Testis (tissue), 3 donors: Measurements from ENCODE around the gene TAT. TPM values are rescaled to one million over a fixed set of nuclear protein-coding genes. Genes with fewer than 3 reads are reported as not detected.
"Not testable (repeated sequence)": the region's sequence is repeated elsewhere in the genome, so short reads cannot be mapped to it uniquely, and the experiment has no call there.

Experiments used
- DNase-seq: peaks from one replicate; pipeline ENCODE4 v3.0.0-alpha.2; 2019
- H3K27ac ChIP-seq, 2 donors: fragments of 200-600 bp; sonication (generic); one replicate each; pipeline ENCODE4 v1.5.1; 2019
- H3K27me3 ChIP-seq: fragments of 200-600 bp; sonication (generic); one replicate; pipeline ENCODE4 v1.5.1; 2019
- H3K36me3 ChIP-seq: fragments of 200-600 bp; sonication (generic); one replicate; pipeline ENCODE4 v1.5.1; 2017; ENCODE audit warnings: low read depth; ENCODE audit errors: missing control alignments
- H3K4me1 ChIP-seq: fragments of 200-600 bp; sonication (generic); one replicate; pipeline ENCODE4 v1.5.1; 2019
- H3K4me3 ChIP-seq, 2 donors: fragments of 200-600 bp; sonication (generic); one replicate each; pipeline ENCODE4 v1.5.1; 2017 to 2019
- H3K9me3 ChIP-seq: fragments of 200-600 bp; sonication (generic); one replicate; pipeline ENCODE4 v1.5.1; 2017
- CTCF ChIP-seq, 3 experiments: fragments of 450-650 bp in 2 of 3; fragments of 200-600 bp in 1 of 3; sonication (generic) in 1 of 3; IDR thresholded peaks; one replicate each; pipeline ENCODE4 v1.5.1; 2016 to 2019; ENCODE audit warnings: antibody characterized with exemption in 3 of 3, mild to moderate bottlenecking in 2 of 3, moderate library complexity in 1 of 3
- POLR2A ChIP-seq: fragments of 450-650 bp; IDR thresholded peaks from one replicate; pipeline ENCODE4 v1.6.1; 2017; ENCODE audit warnings: antibody characterized with exemption, mild to moderate bottlenecking, moderate library complexity
- WGBS, 2 donors: methylation state at CpG; one replicate each; pipeline ENCODE4 v1.1.5; 2018; 5-methylcytosine and 5-hydroxymethylcytosine counted together
- intact Hi-C: fragments of 100-400 bp; cut with DNase I; formaldehyde crosslinking; loops from one replicate; pipeline ENCODE4 v1.15.1; 2023; ENCODE audit warnings: low total_unique reads
- polyA plus RNA-seq: library from polyadenylated mRNA; stranded (reverse); fragments of 350-450 nt; fragmentation: Illumina TruSeq; extraction: RNeasy Lipid Tissue Mini Kit (QIAGEN cat#74804); gene quantifications from one replicate; pipeline ENCODE4 v1.2.3, GENCODE V29; 2014; ENCODE audit warnings: low read depth, low replicate concordance; ENCODE audit not compliant: insufficient read depth
- total RNA-seq, 2 donors: library from RNA; depleted of rRNA; stranded (reverse); fragments of >200 nt; gene quantifications; one replicate each; pipeline ENCODE4 v1.2.3, GENCODE V29; 2016

TAT gene
- total and polyA plus RNA-seq, 3 donors from 2014 or later = 1.5 to 2.9 (median 1.6) TPM

GRCh38 chr16:71593048-71593999 lies 16.4 kb upstream of the TAT start:
- Histone ChIP-seq H3K27ac (no peak overlapping the region), H3K36me3 (no peaks in the 10 kb centered on the region), H3K9me3 (no peaks in the 10 kb centered on the region), H3K4me1 (no peaks in the 10 kb centered on the region), H3K4me3 (no peak overlapping the region), H3K27me3 (no peaks in the 10 kb centered on the region)
- no peak for DNase-seq
- WGBS, 2 donors = 84% methylated on average over 3 of the region's 3 CpGs
- no peak for TF ChIP-seq CTCF (IDR thresholded peaks at IDR 0.05)
- intact Hi-C loops = no loop called here

- H3K4me3 ChIP-seq = no peak overlapping the region
- H3K4me1 ChIP-seq = no peaks in the 10 kb centered on the region
- no peaks in the 10 kb centered on the region for H3K9me3 ChIP-seq
- no peak overlapping the region for H3K27ac ChIP-seq
- H3K27me3 ChIP-seq = no peaks in the 10 kb centered on the region
- DNase-seq = no peak
- no peaks in the 10 kb centered on the region for H3K36me3 ChIP-seq
- TF ChIP-seq POLR2A (no peak), CTCF (IDR thresholded peaks at IDR 0.05) (no peak)
- WGBS, 2 donors = 63 to 80% methylated on average over 3 of the region's 3 CpGs
- intact Hi-C loops = no loop called here
Measured at GRCh38 chr16:71591917-71592316, 15.0 kb upstream of the TAT start.

- TF ChIP-seq CTCF (IDR thresholded peaks at IDR 0.05) = no peak
- TF ChIP-seq POLR2A = no peak
- no peak overlapping the region for H3K27ac ChIP-seq
- H3K9me3 ChIP-seq = no peaks in the 10 kb centered on the region
- no peaks in the 10 kb centered on the region for H3K4me1 ChIP-seq
- intact Hi-C loops = no loop called here
- DNase-seq = no peak
- no peaks in the 10 kb centered on the region for H3K27me3 ChIP-seq
- 87 to 90% methylated on average over 4 of the region's 4 CpGs for WGBS, 2 donors
- no peak overlapping the region for H3K4me3 ChIP-seq
- H3K36me3 ChIP-seq = no peaks in the 10 kb centered on the region
Measured at GRCh38 chr16:71590584-71590983, 13.7 kb upstream of the TAT start.

- H3K4me1 ChIP-seq, H3K4me3 ChIP-seq, intact Hi-C loops, H3K27ac ChIP-seq, H3K9me3 ChIP-seq, H3K27me3 ChIP-seq, H3K36me3 ChIP-seq, DNase-seq: not testable (repeated sequence)
- WGBS, 2 donors = 93 to 100% methylated on average over 2 of the region's 2 CpGs
Measured at GRCh38 chr16:71590071-71590470, 13.2 kb upstream of the TAT start.

- H3K36me3 ChIP-seq, intact Hi-C loops, H3K27ac ChIP-seq, H3K4me1 ChIP-seq, H3K4me3 ChIP-seq, H3K9me3 ChIP-seq, H3K27me3 ChIP-seq, DNase-seq: not testable (repeated sequence)
- WGBS, 2 donors = 94 to 95% methylated on average over 8 to 28 of the region's 30 CpGs
Measured at GRCh38 chr16:71589334-71589733, 12.4 kb upstream of the TAT start.

GRCh38 chr16:71585318-71585703 lies 8.4 kb upstream of the TAT start:
- WGBS, 2 donors = 65 to 67% methylated on average over 4 of the region's 4 CpGs
- no peak for DNase-seq
- Histone ChIP-seq H3K27ac (no peak overlapping the region), H3K36me3 (no peaks in the 10 kb centered on the region), H3K4me1 (no peaks in the 10 kb centered on the region), H3K27me3 (no peaks in the 10 kb centered on the region), H3K9me3 (no peaks in the 10 kb centered on the region), H3K4me3 (no peak overlapping the region)
- TF ChIP-seq POLR2A (no peak), CTCF (IDR thresholded peaks at IDR 0.05) (no peak)
- intact Hi-C loops = no loop called here
